Adrenal gland (tissue), 12 donors: ENCODE measurements around the gene DHCR24. TPM values are rescaled to one million over a fixed set of nuclear protein-coding genes. Genes with fewer than 3 reads are reported as not detected.
A peak's percentile ranks its signal among the peaks of the same experiment; 100 is the strongest.

Source experiments
- DNase-seq, 7 donors: peaks; one replicate each; pipeline ENCODE4 v3.0.0-alpha.2; 2019 to 2020
- H3K27ac ChIP-seq, 5 donors: fragments of 200-600 bp; sonication (generic) in 4 of 5; 1 replicate in 3 of 5; 2 replicates in 2 of 5; pipeline versions ENCODE4 v1.5.1 to v1.8.0; 2016 to 2020; ENCODE audit warnings: mild to moderate bottlenecking in 1 of 5
- H3K27me3 ChIP-seq: fragments of 200-600 bp; 2 replicates; pipeline ENCODE4 v1.8.0; 2021
- H3K36me3 ChIP-seq, 2 donors: fragments of 200-600 bp; replicated peaks in 1 of 2; 1 replicate in 1 of 2; 2 replicates in 1 of 2; pipeline versions ENCODE4 v1.5.1 to v1.8.0; 2018 to 2022
- H3K4me1 ChIP-seq, 2 donors: fragments of 200-600 bp; replicated peaks in 1 of 2; 1 replicate in 1 of 2; 2 replicates in 1 of 2; pipeline versions ENCODE4 v1.5.1 to v1.8.0; 2018 to 2021
- H3K4me3 ChIP-seq, 4 donors: fragments of 200-600 bp; sonication (generic) in 3 of 4; one replicate each; pipeline ENCODE4 v1.5.1; 2016 to 2018
- H3K9me3 ChIP-seq, 3 donors: fragments of 200-600 bp; sonication (generic) in 1 of 3; replicated peaks in 1 of 3; 1 replicate in 2 of 3; 2 replicates in 1 of 3; pipeline versions ENCODE4 v1.5.1 to v1.8.0; 2016 to 2021
- CTCF ChIP-seq, 6 experiments: fragments of 450-650 bp in 4 of 6; fragments of 200-600 bp in 2 of 6; sonication (generic) in 1 of 6; IDR thresholded peaks; 1 replicate in 5 of 6; 2 replicates in 1 of 6; pipeline versions ENCODE4 v1.5.1 to v1.8.0; 2016 to 2021; ENCODE audit warnings: antibody characterized with exemption in 6 of 6, mild to moderate bottlenecking in 2 of 6, moderate library complexity in 1 of 6
- POLR2A ChIP-seq, 2 donors: fragments of 450-650 bp; IDR thresholded peaks; one replicate each; pipeline ENCODE4 v1.6.1; 2017; ENCODE audit warnings: antibody characterized with exemption in 2 of 2, mild to moderate bottlenecking in 2 of 2, moderate library complexity in 1 of 2
- WGBS, 4 donors: extraction: QIAGEN DNeasy Blood & Tissue Kit in 2 of 4; methylation state at CpG; one replicate each; pipeline versions ENCODE4 v1.1.5 to v1.1.7; 2013 to 2017; 5-methylcytosine and 5-hydroxymethylcytosine counted together
- intact Hi-C, 2 donors: fragments of 100-400 bp; cut with DNase I; formaldehyde crosslinking; loops; one replicate each; pipeline versions ENCODE4 v1.14.1 to v1.15.0; 2022 to 2023
- polyA plus RNA-seq, 3 donors: library from polyadenylated mRNA; stranded (reverse); fragments of 200-250 nt in 2 of 3; fragments of 350-450 nt in 1 of 3; fragmentation: Illumina TruSeq in 1 of 3; extraction: RNeasy Lipid Tissue Mini Kit (QIAGEN cat#74804) in 1 of 3; gene quantifications; one replicate each; pipeline ENCODE4 v1.2.3, GENCODE V29; 2013 to 2014
- total RNA-seq, 9 donors: library from RNA; depleted of rRNA in 4 of 9; stranded (reverse); fragments of >200 nt in 4 of 9; fragments of 120-200 nt in 1 of 9; fragmentation: NEBNext Ultra II Directional in 1 of 9; extraction: Animal tissue kit (Norgen Biotek cat#: 25700) in 1 of 9; gene quantifications; one replicate each; pipeline versions ENCODE4 v1.1.0 to v1.2.4, GENCODE V29; 2013 to 2023
- donor health status: healthy with polysubstance abuse.
- donor health status: Bipolar disorder and iron deficiency.
- donor health status: DM: yes; HTN: yes; CAD: no.
- donor health status: DM: no; HTN: no; CAD: no.
- donor health status: DM: no; HTN: no; CAD: no.
- donor health status: DM: yes; HTN: yes; CAD: no.

DHCR24 gene
- total and polyA plus RNA-seq, 12 donors = 138 to 4,801 (median 2,741) TPM

- H3K4me1 ChIP-seq = peaks cover 20 to 82% of the 10 kb centered on the region in 2 donors
- no peak overlapping the region for H3K4me3 ChIP-seq
- no peaks in the 10 kb centered on the region for H3K27me3 ChIP-seq
- no peaks in the 10 kb centered on the region for H3K9me3 ChIP-seq
- peak in 4 of 7 donors; percentile 7 to 45 (median 20) for DNase-seq
- peak overlapping the region in 2 of 5 donors; percentile 18 to 31 for H3K27ac ChIP-seq
- TF ChIP-seq POLR2A (IDR thresholded peaks at IDR 0.05) (no peak), CTCF (IDR thresholded peaks at IDR 0.05) (no peak)
- H3K36me3 ChIP-seq = peaks cover 0 to 73% of the 10 kb centered on the region in 2 donors
- 31 to 58% (median 51%) methylated on average over 3 of the region's 3 CpGs for WGBS, 4 donors
- intact Hi-C loops = no loop called here
Observed at GRCh38 chr1:54863267-54863665, 23.7 kb downstream of the DHCR24 start.

DNA sequence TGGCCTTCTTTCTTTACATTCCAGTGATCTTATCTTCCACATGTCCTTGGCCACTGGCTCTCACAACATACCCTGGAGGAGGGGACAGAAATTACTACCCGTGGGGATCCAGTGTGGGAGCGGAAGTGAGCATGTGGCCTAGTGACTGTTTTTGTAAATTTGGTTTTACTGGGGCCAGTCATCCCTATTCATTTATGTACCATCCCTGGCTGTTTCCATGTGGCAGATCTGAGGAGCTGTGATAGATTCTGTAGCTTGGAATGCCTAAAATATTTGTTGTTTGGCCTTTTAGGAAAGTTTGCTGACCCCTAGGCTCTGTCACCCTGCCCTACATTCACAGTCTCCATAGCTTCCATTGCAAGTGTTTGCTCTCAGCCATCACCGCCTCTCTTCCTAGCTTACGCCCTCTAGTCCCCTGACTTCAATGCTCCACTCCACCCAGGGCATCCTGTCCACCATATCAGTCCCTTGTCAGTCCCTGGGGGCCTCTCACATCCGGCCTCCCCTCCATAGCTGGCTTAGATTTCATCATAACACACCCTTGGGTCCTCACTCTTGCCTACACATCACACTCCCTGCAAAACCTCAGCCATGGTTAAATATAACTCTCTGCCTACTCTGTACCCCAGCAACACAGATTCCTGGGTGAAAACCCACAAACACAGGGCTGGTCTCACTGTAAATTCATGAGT lies 25.8 kb downstream of the DHCR24 start:
- 30 to 45% (median 42%) methylated on average over 5 of the region's 5 CpGs for WGBS, 4 donors
- DNase-seq = peak in 6 of 7 donors; percentile 48 to 90 (median 88)
- Histone ChIP-seq H3K4me1 (peaks cover 33 to 86% of the 10 kb centered on the region in 2 donors), H3K27me3 (no peaks in the 10 kb centered on the region), H3K36me3 (peaks cover 0 to 54% of the 10 kb centered on the region in 2 donors), H3K27ac (peak overlapping the region; percentile 16 to 86 (median 60)), H3K4me3 (no peak overlapping the region), H3K9me3 (no peaks in the 10 kb centered on the region)
- TF ChIP-seq CTCF (IDR thresholded peaks at IDR 0.05) = peak in 3 of 6 experiments; percentile 26 to 39 (median 28)
- no peak for TF ChIP-seq POLR2A (IDR thresholded peaks at IDR 0.05)
- intact Hi-C loops = no loop called here

- intact Hi-C loops = no loop called here
- H3K9me3 ChIP-seq = no peaks in the 10 kb centered on the region
- WGBS, 4 donors = 74 to 85% (median 77%) methylated on average over 5 of the region's 5 CpGs
- peaks cover 33 to 79% of the 10 kb centered on the region in 2 donors for H3K4me1 ChIP-seq
- no peak overlapping the region for H3K4me3 ChIP-seq
- H3K27ac ChIP-seq = peak overlapping the region in 4 of 5 donors; percentile 52 to 74 (median 64)
- peaks cover 0 to 44% of the 10 kb centered on the region in 2 donors for H3K36me3 ChIP-seq
- H3K27me3 ChIP-seq = no peaks in the 10 kb centered on the region
- TF ChIP-seq POLR2A (IDR thresholded peaks at IDR 0.05) = no peak
- no peak for TF ChIP-seq CTCF (IDR thresholded peaks at IDR 0.05)
- peak in 2 of 7 donors; percentile 16 to 48 for DNase-seq
Observed at GRCh38 chr1:54859700-54860391, 27.1 kb downstream of the DHCR24 start.

DNA sequence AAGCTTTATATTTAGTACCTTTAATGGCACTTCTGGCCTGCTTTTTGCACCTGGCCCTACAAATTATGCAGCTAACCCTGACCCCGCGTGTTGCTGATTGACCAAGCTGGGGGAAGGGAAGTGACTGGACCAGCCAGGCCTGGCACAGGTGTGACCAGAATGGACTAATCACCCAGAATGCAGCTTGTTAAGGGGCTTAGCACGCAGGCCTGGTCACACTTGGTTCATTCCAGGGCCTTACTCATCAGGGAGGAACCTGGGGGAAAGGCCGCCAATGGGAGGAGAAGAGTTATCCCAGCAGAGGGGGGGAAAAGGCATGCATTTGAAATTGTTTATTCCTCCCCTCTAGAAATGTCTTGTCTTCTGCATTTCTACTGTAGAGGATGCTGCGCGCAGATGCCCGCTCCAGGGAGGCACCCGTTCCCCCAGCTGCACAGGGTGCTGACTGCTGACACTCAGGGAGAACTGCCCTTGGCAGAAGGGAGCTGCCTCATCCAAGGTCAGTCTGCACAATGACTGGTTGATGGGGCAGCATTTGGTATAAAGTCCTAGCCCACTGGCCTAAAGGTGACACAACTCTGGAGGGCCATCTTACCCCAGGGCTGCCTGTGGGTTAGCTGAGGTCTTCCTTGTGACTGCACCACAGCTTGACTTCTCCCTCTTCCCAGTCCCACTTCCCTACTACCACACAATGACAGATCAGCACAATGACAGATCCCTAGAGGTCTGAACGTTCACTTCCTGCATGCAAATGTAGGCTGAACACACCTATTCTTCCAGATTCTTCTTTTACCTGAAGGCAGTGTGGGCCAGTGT lies 29.0 kb downstream of the DHCR24 start:
- Histone ChIP-seq H3K27me3 (no peaks in the 10 kb centered on the region), H3K36me3 (peaks cover 0 to 47% of the 10 kb centered on the region in 2 donors), H3K4me3 (no peak overlapping the region), H3K4me1 (peaks cover 36 to 73% of the 10 kb centered on the region in 2 donors), H3K9me3 (no peaks in the 10 kb centered on the region), H3K27ac (peak overlapping the region in 3 of 5 donors; percentile 70 to 90 (median 70))
- TF ChIP-seq POLR2A (IDR thresholded peaks at IDR 0.05) (no peak), CTCF (IDR thresholded peaks at IDR 0.05) (no peak)
- intact Hi-C loops = no loop called here
- DNase-seq = peak in 6 of 7 donors; percentile 56 to 69 (median 62)
- 48 to 56% (median 51%) methylated on average over 9 of the region's 9 CpGs for WGBS, 4 donors
